Fibroblast of mammary gland (primary cell): ENCODE results near the gene POLK.
"Not testable (repeated sequence)": the region's sequence is repeated elsewhere in the genome, so short reads cannot be mapped to it uniquely, and the experiment has no call there.

Experiments used
- DNase-seq: peaks from one replicate; pipeline ENCODE4 v3.0.0-alpha.2; 2010; ENCODE audit warnings: low read depth
- H3K4me3 ChIP-seq: 2 replicates; pipeline ENCODE4 v1.5.1; 2011; ENCODE audit warnings: low read depth, mild to moderate bottlenecking, low read length, moderate library complexity; ENCODE audit not compliant: control insufficient read depth
- CTCF ChIP-seq: conservative IDR thresholded peaks from 2 replicates; pipeline ENCODE4 v1.5.1; 2011; ENCODE audit warnings: low read depth, low read length, inconsistent platforms; ENCODE audit not compliant: control insufficient read depth, insufficient read depth

POLK gene

DNA sequence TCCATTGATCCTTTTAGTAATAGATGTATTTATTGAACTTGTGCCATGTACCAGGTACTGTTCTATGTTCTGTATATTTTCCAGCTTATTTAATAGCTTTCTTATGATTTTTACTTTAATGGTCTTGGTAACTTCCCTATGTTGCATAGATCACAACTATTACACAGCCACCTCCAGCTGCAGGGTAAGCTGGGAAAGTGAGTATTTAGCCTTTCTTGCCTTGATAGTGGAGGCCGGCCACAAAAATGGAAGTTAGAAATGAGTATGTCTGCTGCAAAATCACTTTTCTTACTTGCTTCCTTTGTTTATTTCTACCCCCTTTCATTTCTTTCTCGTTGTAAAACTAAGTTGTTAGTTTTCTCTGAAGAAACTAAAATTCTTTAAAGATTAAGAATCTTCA lies 56.5 kb downstream of the POLK start:
- DNase-seq: no peak
- H3K4me3 ChIP-seq: no peak overlapping the region
- no peak for TF ChIP-seq CTCF

- no peak overlapping the region for H3K4me3 ChIP-seq
- no peak for DNase-seq
- no peak for TF ChIP-seq CTCF
Measured at GRCh38 chr5:75571547-75571946, 59.9 kb downstream of the POLK start.

DNA sequence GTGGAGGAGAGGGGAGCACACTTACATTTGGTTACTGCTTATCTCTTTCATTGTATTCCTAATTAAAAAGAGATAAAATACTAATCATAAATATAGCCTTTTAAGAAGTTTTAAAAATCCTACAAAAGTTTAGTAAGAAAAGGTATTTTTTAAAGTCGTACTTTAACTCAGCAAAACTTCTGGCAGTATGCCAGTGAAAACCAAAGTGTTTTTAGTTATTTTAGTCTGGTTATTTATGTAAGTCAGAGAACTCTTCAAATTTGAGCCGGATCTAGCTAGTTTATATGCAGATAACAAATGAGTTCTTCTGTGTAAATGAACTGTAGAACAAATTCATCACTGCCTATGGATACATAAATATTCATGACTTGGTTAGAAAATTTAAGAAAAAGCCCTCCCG lies 63.1 kb downstream of the POLK start:
- peak; percentile 25 for DNase-seq
- H3K4me3 ChIP-seq: no peak overlapping the region
- TF ChIP-seq CTCF: no peak

DNA sequence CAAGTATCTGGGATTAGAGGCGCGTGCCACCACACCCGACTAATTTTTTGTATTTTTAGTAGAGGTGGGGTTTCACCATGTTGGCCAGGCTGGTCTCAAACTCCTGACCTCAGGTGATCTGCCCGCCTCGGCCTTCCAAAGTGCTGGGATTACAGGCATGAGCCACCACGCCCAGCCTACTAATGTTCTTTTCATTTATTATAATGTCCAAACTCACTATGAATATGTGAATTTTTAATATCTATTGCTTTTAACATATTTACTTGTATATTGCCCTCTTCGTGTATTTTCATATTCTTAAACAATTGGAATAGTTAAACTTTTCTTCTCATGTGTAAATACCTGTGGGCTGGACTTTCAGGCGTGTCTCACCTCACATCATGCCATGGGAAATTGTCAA lies 66.6 kb downstream of the POLK start:
- not testable (repeated sequence) for DNase-seq, H3K4me3 ChIP-seq

DNA sequence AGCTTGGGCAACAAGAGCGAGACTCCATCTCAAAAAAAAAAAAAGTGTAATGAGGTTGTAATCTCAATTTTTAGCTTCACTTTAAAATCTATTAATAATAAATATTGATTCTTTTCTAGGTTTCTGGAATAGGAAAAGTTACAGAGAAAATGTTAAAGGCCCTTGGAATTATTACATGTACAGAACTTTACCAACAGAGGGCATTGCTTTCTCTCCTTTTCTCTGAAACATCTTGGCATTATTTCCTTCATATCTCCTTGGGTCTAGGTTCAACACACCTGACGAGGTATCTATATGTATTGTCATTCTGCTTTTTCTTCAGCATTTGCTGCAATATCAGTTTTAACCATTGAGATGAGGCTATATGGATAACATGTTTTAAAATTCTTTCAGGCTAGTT lies 73.0 kb downstream of the POLK start:
- H3K4me3 ChIP-seq: no peak overlapping the region
- peak; percentile 12 for TF ChIP-seq CTCF
- DNase-seq: no peak

- no peak for TF ChIP-seq CTCF
- DNase-seq: peak; percentile 12
- no peak overlapping the region for H3K4me3 ChIP-seq
Measured at GRCh38 chr5:75588666-75589065, 77.0 kb downstream of the POLK start.

GRCh38 chr5:75600535-75600934 lies 88.8 kb downstream of the POLK start:
- TF ChIP-seq CTCF: no peak
- DNase-seq: no peak
- H3K4me3 ChIP-seq: no peak overlapping the region

GRCh38 chr5:75601567-75601966 lies 89.9 kb downstream of the POLK start:
- TF ChIP-seq CTCF: no peak
- no peak for DNase-seq
- H3K4me3 ChIP-seq: no peak overlapping the region
